Measurements from ENCODE around the gene GALR2.

DNA sequence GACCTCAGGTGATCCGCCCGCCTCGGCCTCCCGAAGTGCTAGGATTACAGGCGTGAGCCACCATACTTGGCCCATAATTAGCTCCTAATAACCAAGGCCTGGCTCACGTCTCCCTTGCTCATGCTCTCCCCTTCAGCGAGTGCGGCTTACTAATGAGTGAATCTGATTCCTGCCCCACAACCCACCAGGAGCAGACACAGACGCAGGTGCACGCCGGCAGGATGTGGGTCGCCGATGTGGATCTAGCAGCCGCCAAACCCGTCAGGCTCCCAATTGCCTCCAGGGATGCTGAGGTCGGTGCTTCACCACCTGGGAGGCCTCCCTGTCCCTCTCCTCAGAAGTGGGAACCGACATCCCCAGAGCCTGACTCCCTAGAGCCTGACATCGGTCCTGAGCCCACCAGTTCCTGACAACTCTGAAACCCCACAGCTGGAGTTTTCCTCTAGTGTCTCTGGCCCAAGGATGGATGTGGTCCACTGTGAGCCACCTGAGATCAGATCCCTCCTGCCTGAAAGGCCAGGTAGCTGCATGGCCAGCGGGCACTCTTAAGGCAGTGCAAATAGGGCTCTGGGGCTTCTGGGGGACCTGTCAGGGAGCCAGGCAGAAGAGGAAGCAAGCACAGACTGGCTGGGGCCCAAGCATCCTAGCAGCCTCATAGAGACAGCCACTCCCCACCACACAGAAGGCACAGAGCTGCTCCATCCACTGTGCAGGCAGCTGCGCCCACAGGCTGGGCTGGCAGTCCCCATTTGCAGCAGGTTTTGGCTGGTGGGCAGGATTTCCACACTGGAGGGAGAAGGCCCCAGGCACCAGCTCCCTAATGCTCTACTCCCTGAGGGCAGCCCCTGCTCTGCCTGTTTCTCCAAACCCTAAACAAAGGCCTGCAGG lies 18.2 kb downstream of the GALR2 start:
- TF ChIP-seq EZH2 (IDR thresholded peaks at IDR 0.05; ENCODE audit: insufficient read depth, low read length): no peak
- TF ChIP-seq, protein P1, sequence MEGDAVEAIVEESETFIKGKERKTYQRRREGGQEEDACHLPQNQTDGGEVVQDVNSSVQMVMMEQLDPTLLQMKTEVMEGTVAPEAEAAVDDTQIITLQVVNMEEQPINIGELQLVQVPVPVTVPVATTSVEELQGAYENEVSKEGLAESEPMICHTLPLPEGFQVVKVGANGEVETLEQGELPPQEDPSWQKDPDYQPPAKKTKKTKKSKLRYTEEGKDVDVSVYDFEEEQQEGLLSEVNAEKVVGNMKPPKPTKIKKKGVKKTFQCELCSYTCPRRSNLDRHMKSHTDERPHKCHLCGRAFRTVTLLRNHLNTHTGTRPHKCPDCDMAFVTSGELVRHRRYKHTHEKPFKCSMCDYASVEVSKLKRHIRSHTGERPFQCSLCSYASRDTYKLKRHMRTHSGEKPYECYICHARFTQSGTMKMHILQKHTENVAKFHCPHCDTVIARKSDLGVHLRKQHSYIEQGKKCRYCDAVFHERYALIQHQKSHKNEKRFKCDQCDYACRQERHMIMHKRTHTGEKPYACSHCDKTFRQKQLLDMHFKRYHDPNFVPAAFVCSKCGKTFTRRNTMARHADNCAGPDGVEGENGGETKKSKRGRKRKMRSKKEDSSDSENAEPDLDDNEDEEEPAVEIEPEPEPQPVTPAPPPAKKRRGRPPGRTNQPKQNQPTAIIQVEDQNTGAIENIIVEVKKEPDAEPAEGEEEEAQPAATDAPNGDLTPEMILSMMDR (IDR thresholded peaks at IDR 0.05; ENCODE audit: insufficient read depth, low read depth, low read length): no peak
